ENCODE data around the gene POLR2J3. TPM values are rescaled to one million over a fixed set of nuclear protein-coding genes. Genes with fewer than 3 reads are reported as not detected.

Gene POLR2J3
- total RNA-seq, 1 donor from 2014 or later: 36.4 TPM

DNA sequence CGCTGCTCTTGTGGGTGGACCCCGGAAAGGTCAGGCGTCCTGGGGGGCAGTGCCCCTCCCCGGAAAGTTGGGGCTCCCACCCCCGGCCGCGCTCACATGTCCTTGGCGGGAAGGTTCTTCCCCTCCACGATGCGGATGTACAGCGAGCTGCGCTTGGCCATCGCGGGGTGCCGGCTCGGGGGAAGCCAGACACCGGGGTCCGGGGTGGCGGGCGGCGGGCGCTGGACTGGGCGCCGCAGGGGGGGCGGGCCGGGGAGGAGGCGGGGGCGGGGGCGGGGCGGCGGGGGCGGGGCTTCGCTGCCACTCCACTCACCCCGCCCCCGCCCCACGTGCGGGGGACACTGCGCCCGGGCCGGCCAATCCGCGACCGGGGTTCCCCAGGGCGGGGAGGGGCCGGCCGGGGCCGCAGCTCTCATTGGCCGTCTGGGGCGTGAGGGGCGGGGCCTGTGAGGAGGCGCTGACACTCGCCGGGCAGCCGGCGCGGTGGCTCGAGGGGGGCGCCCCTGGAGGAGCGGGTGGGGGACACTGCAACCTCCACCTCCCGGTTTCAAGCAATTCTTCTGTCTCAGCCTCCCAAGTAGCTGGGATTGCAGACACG is 54.7 kb downstream of the POLR2J3 start, which contains the start of gene RASA4B:
TSS of gene RASA4B (minus strand) at position 228 of the 598 bp plus-strand sequence. CDS start at position 161, 67 bp downstream.
- peak; percentile 0 for DNase-seq

Other genes starting within 250 kb of the POLR2J3 start
- gene SPDYE6, start 216.1 kb downstream of the POLR2J3 start, total RNA-seq: not detected in 2 replicates
- gene PRKRIP1, start 176.2 kb downstream of the POLR2J3 start, total RNA-seq: 15.9 and 18.0 TPM in 2 replicates
- 94.3 and 147 TPM in 2 replicates for gene ORAI2, start 139.0 kb downstream of the POLR2J3 start, total RNA-seq
- 11.6 and 25.5 TPM in 2 replicates for gene ALKBH4, start 107.7 kb downstream of the POLR2J3 start, total RNA-seq
- gene LRWD1, start 107.6 kb downstream of the POLR2J3 start, total RNA-seq: 21.6 and 28.8 TPM in 2 replicates
- gene POLR2J, start 93.7 kb downstream of the POLR2J3 start, total RNA-seq: 19.9 and 22.4 TPM in 2 replicates
- 10.1 and 13.1 TPM in 2 replicates for gene RASA4B, start 54.8 kb downstream of the POLR2J3 start, total RNA-seq
- gene UPK3BL2, start 28.9 kb downstream of the POLR2J3 start, total RNA-seq: 2.3 and 2.7 TPM in 2 replicates
- not detected in 2 replicates for gene SPDYE2, start 21.4 kb downstream of the POLR2J3 start, total RNA-seq
- 30.4 and 38.3 TPM in 2 replicates for gene RASA4, start 44.2 kb upstream of the POLR2J3 start, total RNA-seq
- gene UPK3BL1, start 70.2 kb upstream of the POLR2J3 start, total RNA-seq: 10.1 and 12.6 TPM in 2 replicates
- not detected in 2 replicates for gene SPDYE2B, start 77.7 kb upstream of the POLR2J3 start, total RNA-seq
- 2.5 and 5.4 TPM in 2 replicates for gene POLR2J2, start 99.1 kb upstream of the POLR2J3 start, total RNA-seq
- gene FAM185A, start 176.4 kb upstream of the POLR2J3 start, total RNA-seq: 9.2 and 9.4 TPM in 2 replicates